Chondrocyte (in vitro differentiated cells): ENCODE results near the gene RMDN3. TPM values are rescaled to one million over a fixed set of nuclear protein-coding genes. Genes with fewer than 3 reads are reported as not detected.

Source experiments
- DNase-seq: peaks from one replicate; pipeline ENCODE4 v3.0.0; 2021; ENCODE audit warnings: mixed read lengths, low spot score
- H3K27ac Mint-ChIP-seq: one replicate; pipeline ENCODE4 v1.8.0; 2021; ENCODE audit warnings: mild to moderate bottlenecking, moderate library complexity, mixed read lengths; ENCODE audit not compliant: unreplicated experiment
- H3K27me3 Mint-ChIP-seq: 2 replicates; pipeline ENCODE4 v1.8.0; 2021; ENCODE audit warnings: low read depth, mixed read lengths
- H3K36me3 Mint-ChIP-seq: 2 replicates; pipeline ENCODE4 v1.8.0; 2021; ENCODE audit warnings: low read depth, mixed read lengths
- H3K4me1 Mint-ChIP-seq: 2 replicates; pipeline ENCODE4 v1.8.0; 2021; ENCODE audit warnings: low read depth, mild to moderate bottlenecking, mixed read lengths
- H3K4me3 Mint-ChIP-seq: one replicate; pipeline ENCODE4 v1.8.0; 2021; ENCODE audit warnings: mild to moderate bottlenecking, moderate library complexity, mixed read lengths; ENCODE audit not compliant: unreplicated experiment
- H3K9me3 Mint-ChIP-seq: 2 replicates; pipeline ENCODE4 v1.8.0; 2021; ENCODE audit warnings: low read depth, mixed read lengths
- total RNA-seq: library from RNA; stranded (reverse); gene quantifications from 3 replicates; pipeline ENCODE4 v1.2.1, GENCODE V29; 2021
- TF ChIP-seq, protein P1 (sequence below): fragments of 200-600 bp; sonication (generic); IDR thresholded peaks from 2 replicates; pipeline ENCODE4 v1.5.0; 2021; ENCODE audit warnings: antibody characterized with exemption, mild to moderate bottlenecking, moderate library complexity

The RMDN3 gene
- total RNA-seq, 1 donor from 2014 or later, result 30.1 TPM

DNA sequence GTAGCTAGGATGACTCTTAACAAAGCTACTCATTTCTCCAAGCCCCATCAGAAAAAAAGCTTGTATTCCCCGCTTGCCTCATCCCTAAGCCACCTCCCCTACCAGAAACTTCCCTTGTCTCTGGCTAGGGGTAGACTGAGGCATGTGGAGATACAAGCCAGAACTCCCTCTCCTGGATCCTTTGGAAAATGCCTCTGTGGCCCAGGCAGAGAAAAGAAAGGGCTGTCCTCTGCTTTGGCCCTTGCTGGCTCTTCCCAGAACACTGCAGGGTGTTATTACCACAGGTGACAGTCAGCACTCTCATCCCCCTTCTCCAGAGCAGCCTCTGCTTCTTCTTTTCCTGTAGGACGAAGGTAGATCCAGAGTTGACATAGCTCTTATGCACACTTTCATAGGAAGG lies 15.2 kb downstream of the RMDN3 start:
- Mint-ChIP-seq H3K27ac (no peak overlapping the region), H3K9me3 (no peaks in the 10 kb centered on the region), H3K4me1 (no peaks in the 10 kb centered on the region), H3K36me3 (peaks cover 24% of the 10 kb centered on the region), H3K4me3 (no peak overlapping the region), H3K27me3 (no peaks in the 10 kb centered on the region)
- TF ChIP-seq, protein P1, sequence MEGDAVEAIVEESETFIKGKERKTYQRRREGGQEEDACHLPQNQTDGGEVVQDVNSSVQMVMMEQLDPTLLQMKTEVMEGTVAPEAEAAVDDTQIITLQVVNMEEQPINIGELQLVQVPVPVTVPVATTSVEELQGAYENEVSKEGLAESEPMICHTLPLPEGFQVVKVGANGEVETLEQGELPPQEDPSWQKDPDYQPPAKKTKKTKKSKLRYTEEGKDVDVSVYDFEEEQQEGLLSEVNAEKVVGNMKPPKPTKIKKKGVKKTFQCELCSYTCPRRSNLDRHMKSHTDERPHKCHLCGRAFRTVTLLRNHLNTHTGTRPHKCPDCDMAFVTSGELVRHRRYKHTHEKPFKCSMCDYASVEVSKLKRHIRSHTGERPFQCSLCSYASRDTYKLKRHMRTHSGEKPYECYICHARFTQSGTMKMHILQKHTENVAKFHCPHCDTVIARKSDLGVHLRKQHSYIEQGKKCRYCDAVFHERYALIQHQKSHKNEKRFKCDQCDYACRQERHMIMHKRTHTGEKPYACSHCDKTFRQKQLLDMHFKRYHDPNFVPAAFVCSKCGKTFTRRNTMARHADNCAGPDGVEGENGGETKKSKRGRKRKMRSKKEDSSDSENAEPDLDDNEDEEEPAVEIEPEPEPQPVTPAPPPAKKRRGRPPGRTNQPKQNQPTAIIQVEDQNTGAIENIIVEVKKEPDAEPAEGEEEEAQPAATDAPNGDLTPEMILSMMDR, result peak; percentile 14
- DNase-seq, result no peak

DNA sequence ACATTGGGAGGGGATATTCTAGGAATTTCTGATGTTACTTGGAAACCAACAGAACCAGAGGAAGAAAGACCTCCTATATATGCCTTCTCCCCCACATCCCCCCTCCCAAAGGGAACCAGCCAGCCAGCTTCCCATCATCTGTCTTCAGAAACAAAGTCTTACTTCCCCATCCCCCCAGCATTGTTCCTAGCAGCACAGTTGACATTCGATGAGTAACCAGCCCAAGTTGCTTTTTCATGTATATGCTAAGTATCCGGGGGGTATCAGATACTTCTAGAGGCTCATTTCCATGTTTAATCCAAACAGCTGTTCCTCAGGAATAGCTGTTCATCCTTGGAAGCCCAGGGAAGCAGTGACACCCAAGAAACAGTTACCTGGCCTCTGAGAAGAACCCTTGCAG lies 16.0 kb downstream of the RMDN3 start:
- Mint-ChIP-seq H3K4me1 (no peaks in the 10 kb centered on the region), H3K4me3 (no peak overlapping the region), H3K9me3 (no peaks in the 10 kb centered on the region), H3K27me3 (no peaks in the 10 kb centered on the region), H3K27ac (no peak overlapping the region), H3K36me3 (peaks cover 20% of the 10 kb centered on the region)
- no peak for DNase-seq
- TF ChIP-seq, protein P1, result no peak

DNA sequence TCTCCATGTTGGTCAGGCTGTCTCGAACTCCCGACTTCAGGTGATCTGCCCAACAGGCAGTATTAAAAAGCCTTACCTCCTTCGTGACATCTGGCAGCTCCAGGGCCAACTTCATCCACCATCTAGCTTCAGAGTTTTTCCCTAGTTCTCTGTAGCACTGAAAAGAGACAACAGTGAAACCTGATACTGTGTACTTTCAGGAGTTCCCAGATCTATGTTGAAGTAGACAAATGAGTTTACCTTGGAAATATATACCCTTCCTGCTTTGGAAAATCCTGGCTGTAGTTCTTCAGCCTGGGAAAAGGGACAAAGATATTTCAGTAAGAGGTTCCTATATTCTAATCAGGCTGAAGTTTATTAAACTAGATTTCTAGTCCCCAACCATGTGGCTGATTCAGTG lies 18.0 kb downstream of the RMDN3 start:
- no peak overlapping the region for H3K27ac Mint-ChIP-seq
- no peaks in the 10 kb centered on the region for H3K9me3 Mint-ChIP-seq
- DNase-seq, result no peak
- no peaks in the 10 kb centered on the region for H3K4me1 Mint-ChIP-seq
- H3K36me3 Mint-ChIP-seq, result peaks cover 16% of the 10 kb centered on the region
- H3K4me3 Mint-ChIP-seq, result no peak overlapping the region
- TF ChIP-seq, protein P1, result no peak
- no peaks in the 10 kb centered on the region for H3K27me3 Mint-ChIP-seq

DNA sequence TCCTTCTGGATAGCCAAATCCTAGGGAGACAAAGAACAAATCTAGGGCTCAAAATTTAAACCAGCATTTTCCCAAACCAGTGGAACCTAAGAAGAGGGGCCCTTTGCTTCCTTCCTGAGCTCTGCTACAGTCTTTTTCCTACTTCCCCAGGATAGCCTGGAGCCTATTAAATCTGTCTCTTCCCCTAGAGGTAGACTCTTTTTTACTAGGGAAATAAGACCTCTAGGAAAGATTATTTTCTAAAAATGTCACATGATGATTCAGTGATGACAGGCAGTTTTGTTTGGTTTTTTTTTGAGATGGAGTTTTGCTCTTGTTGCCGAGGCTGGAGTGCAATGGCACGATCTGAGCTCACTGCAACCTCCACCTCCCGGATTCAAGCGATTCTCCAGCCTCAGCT lies 18.5 kb downstream of the RMDN3 start:
- Mint-ChIP-seq H3K4me1 (no peaks in the 10 kb centered on the region), H3K27ac (no peak overlapping the region), H3K36me3 (peaks cover 16% of the 10 kb centered on the region), H3K27me3 (no peaks in the 10 kb centered on the region), H3K4me3 (no peak overlapping the region), H3K9me3 (no peaks in the 10 kb centered on the region)
- DNase-seq, result no peak
- TF ChIP-seq, protein P1, result no peak

DNA sequence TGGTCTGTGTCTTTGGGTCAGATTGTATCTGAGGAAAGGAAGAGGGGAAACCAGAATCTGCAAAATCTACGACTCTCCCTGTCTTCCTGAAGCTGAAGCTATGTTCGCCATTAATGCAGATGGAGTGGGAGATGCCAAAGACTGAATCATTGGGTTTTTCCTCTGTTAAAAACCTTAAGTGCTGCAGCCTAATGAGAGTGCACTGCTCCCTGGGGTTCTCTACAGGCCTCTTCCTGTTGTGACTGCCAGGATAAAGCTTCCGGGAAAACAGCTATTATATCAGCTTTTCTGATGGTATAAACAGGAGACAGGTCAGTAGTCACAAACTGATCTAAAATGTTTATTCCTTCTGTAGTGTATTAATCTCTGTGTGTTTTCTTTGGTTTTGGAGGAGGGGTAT lies 24.0 kb downstream of the RMDN3 start:
- H3K27me3 Mint-ChIP-seq, result no peaks in the 10 kb centered on the region
- DNase-seq, result no peak
- no peaks in the 10 kb centered on the region for H3K9me3 Mint-ChIP-seq
- no peak overlapping the region for H3K27ac Mint-ChIP-seq
- H3K4me3 Mint-ChIP-seq, result no peak overlapping the region
- H3K36me3 Mint-ChIP-seq, result peaks cover 12% of the 10 kb centered on the region
- no peaks in the 10 kb centered on the region for H3K4me1 Mint-ChIP-seq
- TF ChIP-seq, protein P1, result no peak
